GM23338 (cell line): ENCODE measurements around the gene LRCH3. TPM values are rescaled to one million over a fixed set of nuclear protein-coding genes. Genes with fewer than 3 reads are reported as not detected.

Experiments
- ATAC-seq: fragments of 200-7000 bp; cut with Tn5 transposase; 3 replicates; pipeline ENCODE4 v1.9.1; 2020
- DNase-seq: peaks from one replicate; pipeline ENCODE4 v3.0.0-alpha.2; 2015; ENCODE audit warnings: low spot score
- H2AFZ ChIP-seq: fragments of 200-600 bp; sonication (generic); 2 replicates; pipeline ENCODE4 v1.8.0; 2016; ENCODE audit warnings: antibody characterized with exemption, mild to moderate bottlenecking, moderate library complexity
- H3F3A ChIP-seq: fragments of 200-600 bp; sonication (generic); replicated peaks from 2 replicates; pipeline ENCODE4 v1.8.0; 2017; ENCODE audit warnings: antibody characterized with exemption, mixed run types, low read depth
- H3K27ac ChIP-seq: fragments of 200-600 bp; sonication (generic); 2 replicates; pipeline ENCODE4 v1.6.1; 2016; ENCODE audit warnings: low read depth
- H3K27me3 ChIP-seq: fragments of 200-600 bp; sonication (generic); 2 replicates; pipeline ENCODE4 v1.8.0; 2016; ENCODE audit warnings: mild to moderate bottlenecking, mixed run types, moderate library complexity; ENCODE audit not compliant: insufficient read depth
- H3K36me3 ChIP-seq: fragments of 200-600 bp; sonication (generic); 2 replicates; pipeline ENCODE4 v1.8.0; 2016; ENCODE audit warnings: mild to moderate bottlenecking; ENCODE audit not compliant: insufficient read depth
- H3K4me1 ChIP-seq: fragments of 200-600 bp; sonication (generic); 2 replicates; pipeline ENCODE4 v1.8.0; 2016; ENCODE audit warnings: mild to moderate bottlenecking, moderate library complexity; ENCODE audit not compliant: insufficient read depth
- H3K4me2 ChIP-seq: fragments of 200-600 bp; sonication (generic); 2 replicates; pipeline ENCODE4 v1.7.1; 2017; ENCODE audit warnings: mixed run types
- H3K4me3 ChIP-seq: fragments of 200-600 bp; sonication (generic); 2 replicates; pipeline ENCODE4 v1.6.1; 2016; ENCODE audit warnings: mixed run types
- H3K79me2 ChIP-seq: fragments of 200-600 bp; sonication (generic); replicated peaks from 2 replicates; pipeline ENCODE4 v1.8.0; 2017; ENCODE audit warnings: mild to moderate bottlenecking; ENCODE audit not compliant: insufficient read depth
- H3K9me2 ChIP-seq: fragments of 200-600 bp; sonication (generic); 2 replicates; pipeline ENCODE4 v1.8.0; 2017; ENCODE audit not compliant: insufficient read depth
- H4K20me1 ChIP-seq: fragments of 200-600 bp; sonication (generic); replicated peaks from 2 replicates; pipeline ENCODE4 v1.8.0; 2017; ENCODE audit warnings: mild to moderate bottlenecking; ENCODE audit not compliant: insufficient read depth
- H3K27ac Mint-ChIP-seq: 2 replicates; pipeline ENCODE4 v1.8.0; 2020; ENCODE audit warnings: inconsistent platforms, mild to moderate bottlenecking, moderate library complexity, mixed read lengths
- H3K27me3 Mint-ChIP-seq: 3 replicates; pipeline ENCODE4 v1.8.0; 2022; ENCODE audit warnings: low read depth, mild to moderate bottlenecking, moderate library complexity, mixed read lengths, inconsistent platforms; ENCODE audit not compliant: insufficient read depth, poor library complexity
- H3K36me3 Mint-ChIP-seq: 3 replicates; pipeline ENCODE4 v1.8.0; 2021; ENCODE audit warnings: low read depth, mild to moderate bottlenecking, inconsistent platforms, moderate library complexity, mixed read lengths
- H3K4me1 Mint-ChIP-seq: 3 replicates; pipeline ENCODE4 v1.8.0; 2020; ENCODE audit warnings: mild to moderate bottlenecking, inconsistent platforms, mixed read lengths
- H3K4me3 Mint-ChIP-seq: 3 replicates; pipeline ENCODE4 v1.8.0; 2021; ENCODE audit warnings: moderate library complexity, mild to moderate bottlenecking, inconsistent platforms, mixed read lengths
- H3K9me3 Mint-ChIP-seq: 3 replicates; pipeline ENCODE4 v1.8.0; 2020; ENCODE audit warnings: moderate library complexity, mild to moderate bottlenecking, inconsistent platforms, mixed read lengths
- CTCF ChIP-seq, 2 experiments: fragments of 200-600 bp in 1 of 2; sonication (generic) in 1 of 2; conservative IDR thresholded peaks; 2 replicates each; pipeline versions ENCODE4 v1.5.1 to v1.6.1; 2016 to 2017; ENCODE audit warnings: antibody characterized with exemption in 2 of 2, low read depth in 2 of 2, mild to moderate bottlenecking in 2 of 2, moderate library complexity in 1 of 2
- ETS1 ChIP-seq: IDR thresholded peaks from 2 replicates; pipeline ENCODE4 v1.6.1; 2016; ENCODE audit warnings: antibody characterized with exemption
- EZH2 ChIP-seq: fragments of 200-600 bp; sonication (generic); IDR thresholded peaks from one replicate; pipeline ENCODE4 v1.8.0; 2017; ENCODE audit warnings: antibody characterized with exemption, mild to moderate bottlenecking, low read depth; ENCODE audit not compliant: unreplicated experiment
- EZH2phosphoT487 ChIP-seq: fragments of 200-600 bp; sonication (generic); IDR thresholded peaks from one replicate; pipeline ENCODE4 v1.8.1; 2018; ENCODE audit warnings: antibody characterized with exemption; ENCODE audit not compliant: unreplicated experiment
- JUNB ChIP-seq: IDR thresholded peaks from one replicate; pipeline ENCODE4 v1.6.1; 2016; ENCODE audit warnings: antibody characterized with exemption; ENCODE audit not compliant: unreplicated experiment
- NANOG ChIP-seq: IDR thresholded peaks from 2 replicates; pipeline ENCODE4 v1.6.1; 2016; ENCODE audit warnings: antibody characterized with exemption, borderline replicate concordance
- POLR2AphosphoS5 ChIP-seq: IDR thresholded peaks from 2 replicates; pipeline ENCODE4 v1.6.1; 2016; ENCODE audit warnings: antibody characterized with exemption, low read depth
- REST ChIP-seq: IDR thresholded peaks from one replicate; pipeline ENCODE4 v1.6.1; 2018; ENCODE audit warnings: antibody characterized with exemption; ENCODE audit not compliant: unreplicated experiment
- STAT1 ChIP-seq: IDR thresholded peaks from one replicate; pipeline ENCODE4 v1.6.1; 2016; ENCODE audit warnings: antibody characterized with exemption; ENCODE audit not compliant: unreplicated experiment
- ZNF114 ChIP-seq: fragments of 250-450 bp; sonication (Bioruptor Pico); IDR thresholded peaks from 2 replicates; pipeline ENCODE4 v1.5.0; 2020; ENCODE audit warnings: mild to moderate bottlenecking, moderate library complexity
- ZNF331 ChIP-seq: fragments of 250-450 bp; sonication (Bioruptor Pico); IDR thresholded peaks from 2 replicates; pipeline ENCODE4 v1.5.0; 2020; ENCODE audit warnings: low read depth, mild to moderate bottlenecking, moderate library complexity
- ZNF462 ChIP-seq: fragments of 250-450 bp; sonication (Bioruptor Pico); IDR thresholded peaks from 2 replicates; pipeline ENCODE4 v1.5.0; 2020; ENCODE audit warnings: mild to moderate bottlenecking, moderate library complexity
- polyA plus RNA-seq: library from polyadenylated mRNA; unstranded; fragments of >200 nt; fragmentation: Nextera tagmentation; extraction: Ambion mirVana; gene quantifications from 2 replicates; pipeline ENCODE4 v1.2.1, GENCODE V29; 2016
- total RNA-seq: library from RNA; depleted of rRNA; stranded (reverse); fragments of >200 nt; shearing (Covaris generic); gene quantifications from 2 replicates; pipeline ENCODE4 v1.2.3, GENCODE V29; 2014

LRCH3 gene
- total and polyA plus RNA-seq, 2 experiments from 2014 or later = 22.9 to 60.0 TPM

GRCh38 chr3:197804511-197804910 lies 13.5 kb downstream of the LRCH3 start:
- peaks cover 28% of the 10 kb centered on the region for H4K20me1 ChIP-seq
- Mint-ChIP-seq H3K27ac (no peak overlapping the region), H3K27me3 (no peaks in the 10 kb centered on the region), H3K9me3 (no peaks in the 10 kb centered on the region), H3K4me3 (no peak overlapping the region), H3K4me1 (peaks cover 10% of the 10 kb centered on the region), H3K36me3 (peaks cover 6% of the 10 kb centered on the region; the same call in 1 of the 3 replicates)
- no peak overlapping the region for H2AFZ ChIP-seq
- H3K4me2 ChIP-seq = no peak overlapping the region
- 0 out of 2 replicates have a peak, but pooled peaks cover 6% of the 10 kb centered on the region for H3K4me1 ChIP-seq
- ATAC-seq (no peak), DNase-seq (no peak)
- H3K9me2 ChIP-seq = no peaks in the 10 kb centered on the region
- H3K36me3 ChIP-seq = no peaks in the 10 kb centered on the region
- H3F3A ChIP-seq = no peaks in the 10 kb centered on the region
- no peaks in the 10 kb centered on the region for H3K27me3 ChIP-seq
- TF ChIP-seq REST (no peak), EZH2phosphoT487 (no peak), ETS1 (no peak), ZNF331 (no peak), ZNF462 (CRISPR knock-in tag) (no peak), POLR2AphosphoS5 (no peak), JUNB (no peak), NANOG (no peak), STAT1 (no peak), CTCF (conservative IDR thresholded peaks at IDR 0.05; ENCODE audit: low read depth in 2 of 2) (no peak), ZNF114 (CRISPR knock-in tag) (no peak), EZH2 (no peak)
- no peak overlapping the region for H3K4me3 ChIP-seq
- H3K79me2 ChIP-seq = peaks cover 96% of the 10 kb centered on the region
- H3K27ac ChIP-seq = no peak overlapping the region
